MG63 (cell line): ENCODE data around the gene LMO2. TPM values are rescaled to one million over a fixed set of nuclear protein-coding genes. Genes with fewer than 3 reads are reported as not detected.

Experiments used
- DNase-seq: peaks from one replicate; pipeline ENCODE4 v3.0.0-alpha.2; 2020
- H3K27me3 ChIP-seq: fragments of 250-450 bp; sonication (Bioruptor Pico); 2 replicates; pipeline ENCODE4 v1.5.1; 2020; ENCODE audit warnings: mild to moderate bottlenecking, moderate library complexity
- H3K36me3 ChIP-seq: fragments of 250-450 bp; sonication (Bioruptor Pico); 2 replicates; pipeline ENCODE4 v1.5.1; 2020; ENCODE audit warnings: mild to moderate bottlenecking, moderate library complexity
- H3K4me3 ChIP-seq: fragments of 250-450 bp; sonication (Bioruptor Pico); 2 replicates; pipeline ENCODE4 v1.5.1; 2020; ENCODE audit warnings: mild to moderate bottlenecking, moderate library complexity
- H3K9me3 ChIP-seq: fragments of 250-450 bp; sonication (Bioruptor Pico); 2 replicates; pipeline ENCODE4 v1.5.1; 2020; ENCODE audit warnings: mild to moderate bottlenecking, moderate library complexity
- total RNA-seq: library from RNA; depleted of rRNA; stranded (reverse); fragments of >200 nt; shearing (Covaris generic); gene quantifications from 2 replicates; pipeline ENCODE4 v1.2.3, GENCODE V29; 2014; ENCODE audit warnings: low replicate concordance

Gene LMO2
- total RNA-seq, 1 experiment from 2014 or later = not detected

GRCh38 chr11:33879375-33879774 lies 12.5 kb downstream of the LMO2 start:
- Histone ChIP-seq H3K27me3 (peaks cover 11% of the 10 kb centered on the region; the same call in 1 of the 2 replicates), H3K4me3 (no peak overlapping the region), H3K9me3 (no peaks in the 10 kb centered on the region), H3K36me3 (no peaks in the 10 kb centered on the region)
- no peak for DNase-seq

- peaks cover 33% of the 10 kb centered on the region for H3K27me3 ChIP-seq
- H3K36me3 ChIP-seq = no peaks in the 10 kb centered on the region
- no peak for DNase-seq
Measured at GRCh38 chr11:33877038-33877437, 14.8 kb downstream of the LMO2 start.

GRCh38 chr11:33875621-33876294 lies 16.1 kb downstream of the LMO2 start:
- Histone ChIP-seq H3K36me3 (no peaks in the 10 kb centered on the region), H3K27me3 (peaks cover 39% of the 10 kb centered on the region), H3K9me3 (no peaks in the 10 kb centered on the region), H3K4me3 (no peak overlapping the region)
- no peak for DNase-seq

More at GRCh38 chr11:33877038-33877437, 14.8 kb downstream of the LMO2 start:
- H3K9me3 ChIP-seq = no peaks in the 10 kb centered on the region
- no peak overlapping the region for H3K4me3 ChIP-seq

GRCh38 chr11:33874910-33875490 lies 16.9 kb downstream of the LMO2 start:
- Histone ChIP-seq H3K4me3 (no peak overlapping the region), H3K36me3 (no peaks in the 10 kb centered on the region), H3K9me3 (no peaks in the 10 kb centered on the region), H3K27me3 (peaks cover 46% of the 10 kb centered on the region)
- no peak for DNase-seq

- no peak for DNase-seq
- peaks cover 48% of the 10 kb centered on the region for H3K27me3 ChIP-seq
Measured at GRCh38 chr11:33874433-33874832, 17.4 kb downstream of the LMO2 start.

GRCh38 chr11:33869481-33870422 lies 22.1 kb downstream of the LMO2 start:
- Histone ChIP-seq H3K4me3 (peak overlapping the region; percentile 47), H3K27me3 (peaks cover 76% of the 10 kb centered on the region), H3K36me3 (no peaks in the 10 kb centered on the region), H3K9me3 (no peaks in the 10 kb centered on the region)
- DNase-seq = peak; percentile 27

More at GRCh38 chr11:33874433-33874832, 17.4 kb downstream of the LMO2 start:
- Histone ChIP-seq H3K9me3 (no peaks in the 10 kb centered on the region), H3K4me3 (no peak overlapping the region), H3K36me3 (no peaks in the 10 kb centered on the region)

- DNase-seq = no peak
- Histone ChIP-seq H3K4me3 (no peak overlapping the region), H3K27me3 (peaks cover 71% of the 10 kb centered on the region)
Measured at GRCh38 chr11:33868647-33869461, 23.0 kb downstream of the LMO2 start.

GRCh38 chr11:33867996-33868646 lies 23.8 kb downstream of the LMO2 start:
- H3K36me3 ChIP-seq = no peaks in the 10 kb centered on the region
- no peaks in the 10 kb centered on the region for H3K9me3 ChIP-seq
- H3K27me3 ChIP-seq = peaks cover 67% of the 10 kb centered on the region
- no peak overlapping the region for H3K4me3 ChIP-seq
- no peak for DNase-seq

More at GRCh38 chr11:33868647-33869461, 23.0 kb downstream of the LMO2 start:
- Histone ChIP-seq H3K9me3 (no peaks in the 10 kb centered on the region), H3K36me3 (no peaks in the 10 kb centered on the region)

GRCh38 chr11:33867561-33867960 lies 24.3 kb downstream of the LMO2 start:
- no peak for DNase-seq
- peaks cover 65% of the 10 kb centered on the region for H3K27me3 ChIP-seq
- H3K9me3 ChIP-seq = no peaks in the 10 kb centered on the region
- H3K36me3 ChIP-seq = no peaks in the 10 kb centered on the region
- no peak overlapping the region for H3K4me3 ChIP-seq

- Histone ChIP-seq H3K4me3 (no peak overlapping the region), H3K36me3 (no peaks in the 10 kb centered on the region), H3K9me3 (no peaks in the 10 kb centered on the region), H3K27me3 (peaks cover 64% of the 10 kb centered on the region)
- no peak for DNase-seq
Measured at GRCh38 chr11:33866936-33867335, 24.9 kb downstream of the LMO2 start.

GRCh38 chr11:33864479-33864878 lies 27.4 kb downstream of the LMO2 start:
- no peak overlapping the region for H3K4me3 ChIP-seq
- no peaks in the 10 kb centered on the region for H3K9me3 ChIP-seq
- peaks cover 51% of the 10 kb centered on the region for H3K27me3 ChIP-seq
- H3K36me3 ChIP-seq = no peaks in the 10 kb centered on the region
- DNase-seq = no peak

GRCh38 chr11:33863418-33864172 lies 28.3 kb downstream of the LMO2 start:
- no peak for DNase-seq
- no peaks in the 10 kb centered on the region for H3K9me3 ChIP-seq
- H3K27me3 ChIP-seq = peaks cover 46% of the 10 kb centered on the region
- H3K36me3 ChIP-seq = no peaks in the 10 kb centered on the region
- no peak overlapping the region for H3K4me3 ChIP-seq

- Histone ChIP-seq H3K4me3 (no peak overlapping the region), H3K27me3 (peaks cover 38% of the 10 kb centered on the region), H3K9me3 (no peaks in the 10 kb centered on the region), H3K36me3 (no peaks in the 10 kb centered on the region)
- DNase-seq = no peak
Measured at GRCh38 chr11:33861941-33862589, 29.8 kb downstream of the LMO2 start.

GRCh38 chr11:33861386-33861785 lies 30.5 kb downstream of the LMO2 start:
- no peak overlapping the region for H3K4me3 ChIP-seq
- peaks cover 37% of the 10 kb centered on the region for H3K27me3 ChIP-seq
- H3K9me3 ChIP-seq = no peaks in the 10 kb centered on the region
- no peaks in the 10 kb centered on the region for H3K36me3 ChIP-seq
- DNase-seq = no peak

- H3K27me3 ChIP-seq = peaks cover 32% of the 10 kb centered on the region
- no peak for DNase-seq
- no peak overlapping the region for H3K4me3 ChIP-seq
- H3K9me3 ChIP-seq = no peaks in the 10 kb centered on the region
- no peaks in the 10 kb centered on the region for H3K36me3 ChIP-seq
Measured at GRCh38 chr11:33860926-33861325, 30.9 kb downstream of the LMO2 start.
